DND-41 (cell line): ENCODE results near the gene WHRN.

Experiments
- CTCF ChIP-seq: IDR thresholded peaks from 2 replicates; pipeline ENCODE4 v1.5.1; 2012; ENCODE audit warnings: borderline replicate concordance, low read length, moderate library complexity, mild to moderate bottlenecking; ENCODE audit not compliant: poor library complexity, severe bottlenecking; ENCODE audit errors: extremely low read depth
- EZH2 ChIP-seq: IDR thresholded peaks from 3 replicates; pipeline ENCODE4 v1.6.1; 2012; ENCODE audit warnings: borderline replicate concordance, low read depth, mild to moderate bottlenecking, moderate library complexity, low read length, inconsistent platforms; ENCODE audit not compliant: severe bottlenecking

- TF ChIP-seq CTCF (no peak), EZH2 (no peak)
Observed at GRCh38 chr9:114373960-114374730, 131.1 kb downstream of the WHRN start.
